OCI-LY1 (cell line): ENCODE measurements around the gene GABBR2.

ENCODE experiments used
- CTCF ChIP-seq: fragments of 200-600 bp; sonication (generic), shearing (Covaris generic); IDR thresholded peaks from 2 replicates; pipeline ENCODE4 v1.5.1; 2017; ENCODE audit warnings: mild to moderate bottlenecking, antibody characterized with exemption, low read length, moderate library complexity, mixed read lengths
- EZH2 ChIP-seq: fragments of 200-600 bp; sonication (generic), shearing (Covaris generic); IDR thresholded peaks from 2 replicates; pipeline ENCODE4 v1.8.0; 2017; ENCODE audit warnings: borderline replicate concordance, mixed run types, mild to moderate bottlenecking, antibody characterized with exemption, low read length, moderate library complexity, mixed read lengths

GRCh38 chr9:98660541-98660940 is 48.2 kb downstream of the GABBR2 start:
- TF ChIP-seq CTCF (no peak), EZH2 (no peak)
